ENCODE measurements around the gene IL17REL. TPM values are rescaled to one million over a fixed set of nuclear protein-coding genes. Genes with fewer than 3 reads are reported as not detected.

Gene IL17REL
- total and polyA plus RNA-seq, 2 of the 13 experiments (the other 11 are each of a cell fraction or from before 2014, with no cell fraction given): not detected

GRCh38 chr22:49949914-49950292, 62.7 kb downstream of the IL17REL start (continued):
- no peak for TF ChIP-seq ATF7-NPFF (CRISPR knock-in tag; IDR thresholded peaks at IDR 0.05; ENCODE audit: low read depth)
- no peak for TF ChIP-seq XRCC5 (optimal IDR thresholded peaks at IDR 0.05; ENCODE audit: low read length)
- TF ChIP-seq ZNF687 (CRISPR knock-in tag; IDR thresholded peaks at IDR 0.05): no peak; the same call in 1 of the 2 replicates
- TF ChIP-seq HNRNPUL1 (IDR thresholded peaks at IDR 0.05; ENCODE audit: low read depth, low read length): no peak
- 0 out of 2 replicates have a peak, but pooled peaks have one; percentile 7 for TF ChIP-seq MTERF4 (CRISPR knock-in tag; IDR thresholded peaks at IDR 0.05)
- no peak for TF ChIP-seq SNAI1 (CRISPR knock-in tag; IDR thresholded peaks at IDR 0.05; ENCODE audit: borderline replicate concordance)
- no peak for TF ChIP-seq ZNF33B (CRISPR knock-in tag; IDR thresholded peaks at IDR 0.05)
- TF ChIP-seq ETV5 (CRISPR knock-in tag; IDR thresholded peaks at IDR 0.05; ENCODE audit: borderline replicate concordance): no peak
- TF ChIP-seq ZKSCAN5 (CRISPR knock-in tag; IDR thresholded peaks at IDR 0.05): no peak
- no peak for TF ChIP-seq ZNF160 (CRISPR knock-in tag; IDR thresholded peaks at IDR 0.05)
- no peak for TF ChIP-seq ZBTB44 (CRISPR knock-in tag; IDR thresholded peaks at IDR 0.05)
- TF ChIP-seq ZNF691 (CRISPR knock-in tag; IDR thresholded peaks at IDR 0.05; ENCODE audit: borderline replicate concordance, low read depth): no peak
- TF ChIP-seq TCF7L2 (IDR thresholded peaks at IDR 0.05; ENCODE audit: low read depth, low read length): no peak
- no peak for TF ChIP-seq ZNF746 (CRISPR knock-in tag; IDR thresholded peaks at IDR 0.05)
- 0 out of 2 replicates have a peak, but pooled peaks have one; percentile 37 for TF ChIP-seq ARNT2 (CRISPR knock-in tag; IDR thresholded peaks at IDR 0.05; ENCODE audit: low read depth)
- no peak for TF ChIP-seq ZNF30 (CRISPR knock-in tag; IDR thresholded peaks at IDR 0.05)
- no peak for TF ChIP-seq MLLT10 (CRISPR knock-in tag; IDR thresholded peaks at IDR 0.05)
- no peak for TF ChIP-seq BCLAF1 (IDR thresholded peaks at IDR 0.05)
- TF ChIP-seq ZNF841 (CRISPR knock-in tag; IDR thresholded peaks at IDR 0.05; ENCODE audit: borderline replicate concordance): no peak
- no peak for TF ChIP-seq HOXA7 (CRISPR knock-in tag; IDR thresholded peaks at IDR 0.05)
- TF ChIP-seq ZNF317 (CRISPR knock-in tag; IDR thresholded peaks at IDR 0.05): no peak

Data from HepG2 (cell line).